SK-N-SH (cell line): ENCODE data around the gene TRA2B. TPM values are rescaled to one million over a fixed set of nuclear protein-coding genes. Genes with fewer than 3 reads are reported as not detected.

Source experiments
- CTCF ChIA-PET: fragments of 300-600, 350-600 bp; formaldehyde crosslinking; extraction: SDS; loops from one replicate; lab custom pipeline; 2021; lab: Yijun Ruan, JAX
- POLR2A ChIA-PET: fragments of 350-600 bp; sonication (Branson Sonifier 250); formaldehyde crosslinking; extraction: SDS; loops from one replicate; lab custom pipeline; 2020; ENCODE audit warnings: antibody characterized with exemption, inconsistent platforms; lab: Yijun Ruan, JAX
- DNase-seq: peaks from one replicate; pipeline ENCODE4 v3.0.0; 2012
- H2AFZ ChIP-seq: fragments of 200-600 bp; sonication (generic); 2 replicates; pipeline ENCODE4 v1.8.1; 2016; ENCODE audit warnings: antibody characterized with exemption, mild to moderate bottlenecking, low read depth
- H3F3A ChIP-seq: fragments of 200-600 bp; sonication (generic); replicated peaks from 2 replicates; pipeline ENCODE3; 2016; ENCODE audit warnings: antibody characterized with exemption, mild to moderate bottlenecking; ENCODE audit not compliant: insufficient read depth
- H3K27ac ChIP-seq, 2 experiments: fragments of 200-500 bp in 1 of 2; fragments of 200-600 bp in 1 of 2; sonication (Bioruptor generic) in 1 of 2; sonication (generic), shearing (Covaris generic) in 1 of 2; 2 replicates each; pipeline versions ENCODE4 v1.5.1 to v1.6.1; 2014 to 2016; ENCODE audit warnings: low read depth in 2 of 2, inconsistent platforms in 1 of 2, low read length in 1 of 2, mild to moderate bottlenecking in 1 of 2, mixed read lengths in 1 of 2
- H3K27me3 ChIP-seq: fragments of 200-600 bp; sonication (generic), shearing (Covaris generic); 2 replicates; pipeline ENCODE4 v1.6.1; 2016; ENCODE audit warnings: mixed run types; ENCODE audit not compliant: insufficient read depth
- H3K36me3 ChIP-seq, 2 experiments: fragments of 200-500 bp in 1 of 2; fragments of 200-600 bp in 1 of 2; sonication (Bioruptor generic) in 1 of 2; sonication (generic) in 1 of 2; replicated peaks in 1 of 2; 2 replicates each; pipeline versions ENCODE3 to v1.5.1; 2014 to 2016; ENCODE audit warnings: low read length in 1 of 2, mild to moderate bottlenecking in 1 of 2; ENCODE audit not compliant: insufficient read depth in 2 of 2, control insufficient read depth in 1 of 2
- H3K4me1 ChIP-seq, 2 experiments: fragments of 200-500 bp in 1 of 2; fragments of 200-600 bp in 1 of 2; sonication (Bioruptor generic) in 1 of 2; sonication (generic), shearing (Covaris generic) in 1 of 2; 2 replicates each; pipeline versions ENCODE4 v1.5.1 to v1.6.1; 2014 to 2016; ENCODE audit warnings: low read depth in 1 of 2, low read length in 1 of 2, mixed run types in 1 of 2; ENCODE audit not compliant: insufficient read depth in 2 of 2, control insufficient read depth in 1 of 2
- H3K4me2 ChIP-seq: fragments of 200-600 bp; sonication (generic), shearing (Covaris generic); 2 replicates; pipeline ENCODE4 v1.6.1; 2017; ENCODE audit warnings: mixed run types
- H3K4me3 ChIP-seq, 2 experiments: fragments of 200-500 bp in 1 of 2; fragments of 200-600 bp in 1 of 2; sonication (Bioruptor generic) in 1 of 2; sonication (generic), shearing (Covaris generic) in 1 of 2; 2 replicates each; pipeline versions ENCODE4 v1.5.1 to v1.8.1; 2014 to 2016; ENCODE audit warnings: low read depth in 2 of 2, inconsistent platforms in 1 of 2, low read length in 1 of 2, mild to moderate bottlenecking in 1 of 2, mixed read lengths in 1 of 2, moderate library complexity in 1 of 2
- H3K79me2 ChIP-seq: fragments of 200-600 bp; sonication (generic); 2 replicates; pipeline ENCODE4 v1.8.1; 2017; ENCODE audit warnings: mild to moderate bottlenecking; ENCODE audit not compliant: insufficient read depth
- H3K9ac ChIP-seq: fragments of 200-600 bp; sonication (generic); 2 replicates; pipeline ENCODE4 v1.6.1; 2017; ENCODE audit warnings: mixed run types
- H3K9me2 ChIP-seq: fragments of 200-600 bp; sonication (generic); 2 replicates; pipeline ENCODE4 v1.6.1; 2017; ENCODE audit warnings: mixed run types
- H3K9me3 ChIP-seq: fragments of 200-600 bp; sonication (generic); 2 replicates; pipeline ENCODE4 v1.6.1; 2017; ENCODE audit warnings: mixed run types, mild to moderate bottlenecking, moderate library complexity
- H4K20me1 ChIP-seq: fragments of 200-600 bp; sonication (generic); 2 replicates; pipeline ENCODE4 v1.6.1; 2017; ENCODE audit warnings: mild to moderate bottlenecking, mixed run types; ENCODE audit not compliant: insufficient read depth
- CHD2 ChIP-seq: fragments of 150-350 bp; IDR thresholded peaks from 2 replicates; pipeline ENCODE4 v1.6.1; 2018; ENCODE audit warnings: low read length; ENCODE audit not compliant: partially characterized antibody
- EZH2phosphoT487 ChIP-seq: fragments of 200-600 bp; sonication (generic); IDR thresholded peaks from 2 replicates; pipeline ENCODE4 v1.6.1; 2017; ENCODE audit warnings: low read depth, mixed run types, mild to moderate bottlenecking, antibody characterized with exemption, moderate library complexity, borderline replicate concordance
- FOSL2 ChIP-seq: IDR thresholded peaks from 2 replicates; pipeline ENCODE4 v1.4.0; 2012; ENCODE audit warnings: low read depth, mild to moderate bottlenecking, moderate library complexity, borderline replicate concordance
- MXI1 ChIP-seq: IDR thresholded peaks from 2 replicates; pipeline ENCODE4 v1.6.1; 2012; ENCODE audit warnings: mild to moderate bottlenecking, low read depth, low read length, improper control_type of control experiment
- NFIC ChIP-seq: IDR thresholded peaks from 2 replicates; pipeline ENCODE4 v1.4.0; 2012; ENCODE audit warnings: borderline replicate concordance
- TAF1 ChIP-seq: IDR thresholded peaks from 2 replicates; pipeline ENCODE4 v1.6.1; 2012; ENCODE audit warnings: low read depth, mild to moderate bottlenecking, low read length, moderate library complexity, borderline replicate concordance
- WGBS: methylation state at CpG from one replicate; pipeline ENCODE4 v1.1.6; 2017; ENCODE audit warnings: low lambda C conversion rate; 5-methylcytosine and 5-hydroxymethylcytosine counted together
- polyA plus RNA-seq, 3 experiments: library from polyadenylated mRNA; depleted of rRNA; stranded (reverse); fragments of >200 nt; gene quantifications; 2 replicates each; pipeline ENCODE4 v1.2.3, GENCODE V29; 2012
- TF ChIP-seq, protein P1 (sequence below): IDR thresholded peaks from 2 replicates; pipeline ENCODE4 v1.6.1; 2012; ENCODE audit warnings: mild to moderate bottlenecking, low read depth, low read length, moderate library complexity
- TF ChIP-seq, protein P2 (sequence below): IDR thresholded peaks from 2 replicates; pipeline ENCODE4 v1.4.0; 2012; ENCODE audit warnings: low read depth, borderline replicate concordance

Gene TRA2B
- polyA plus RNA-seq, 1 of the 3 experiments (the other 2 are of a cell fraction) = 212 TPM

DNA sequence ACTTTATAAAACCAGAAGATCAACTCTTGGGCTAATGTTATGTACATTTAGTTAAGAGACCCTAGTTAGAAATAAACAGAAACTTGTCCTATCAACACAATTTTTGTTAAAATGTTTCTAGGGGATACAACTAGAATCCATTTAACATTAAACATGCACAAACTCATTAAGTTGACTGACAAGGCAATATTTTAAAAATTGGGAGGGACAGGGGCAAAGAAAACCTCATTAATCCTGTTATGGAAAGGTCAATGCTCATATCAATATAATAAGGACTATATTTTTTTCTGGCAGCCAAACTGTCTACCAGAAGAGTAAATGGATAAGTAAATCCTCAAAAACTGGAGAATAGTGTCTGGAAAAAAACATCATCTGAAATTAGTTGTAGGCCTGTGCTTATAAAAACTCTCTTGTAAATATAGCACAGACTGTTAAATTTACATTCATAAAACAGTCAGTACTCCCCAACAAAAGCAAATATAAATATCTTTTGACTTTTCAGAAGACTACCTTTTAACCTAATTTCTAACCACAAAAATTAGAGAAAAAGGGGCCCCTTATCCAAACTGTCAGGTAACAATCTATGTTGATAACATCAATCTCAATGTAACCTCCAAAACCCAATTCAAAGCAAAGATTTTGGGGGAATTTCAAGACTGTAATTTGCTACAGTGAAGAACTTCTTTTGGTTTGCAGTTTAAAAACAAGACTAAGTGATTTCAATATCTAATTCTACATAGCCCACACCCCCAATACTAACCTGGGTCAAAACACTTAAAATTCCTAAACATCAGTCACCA, 4.2 kb downstream of the TRA2B start (continued):
- TF ChIP-seq, protein P1, sequence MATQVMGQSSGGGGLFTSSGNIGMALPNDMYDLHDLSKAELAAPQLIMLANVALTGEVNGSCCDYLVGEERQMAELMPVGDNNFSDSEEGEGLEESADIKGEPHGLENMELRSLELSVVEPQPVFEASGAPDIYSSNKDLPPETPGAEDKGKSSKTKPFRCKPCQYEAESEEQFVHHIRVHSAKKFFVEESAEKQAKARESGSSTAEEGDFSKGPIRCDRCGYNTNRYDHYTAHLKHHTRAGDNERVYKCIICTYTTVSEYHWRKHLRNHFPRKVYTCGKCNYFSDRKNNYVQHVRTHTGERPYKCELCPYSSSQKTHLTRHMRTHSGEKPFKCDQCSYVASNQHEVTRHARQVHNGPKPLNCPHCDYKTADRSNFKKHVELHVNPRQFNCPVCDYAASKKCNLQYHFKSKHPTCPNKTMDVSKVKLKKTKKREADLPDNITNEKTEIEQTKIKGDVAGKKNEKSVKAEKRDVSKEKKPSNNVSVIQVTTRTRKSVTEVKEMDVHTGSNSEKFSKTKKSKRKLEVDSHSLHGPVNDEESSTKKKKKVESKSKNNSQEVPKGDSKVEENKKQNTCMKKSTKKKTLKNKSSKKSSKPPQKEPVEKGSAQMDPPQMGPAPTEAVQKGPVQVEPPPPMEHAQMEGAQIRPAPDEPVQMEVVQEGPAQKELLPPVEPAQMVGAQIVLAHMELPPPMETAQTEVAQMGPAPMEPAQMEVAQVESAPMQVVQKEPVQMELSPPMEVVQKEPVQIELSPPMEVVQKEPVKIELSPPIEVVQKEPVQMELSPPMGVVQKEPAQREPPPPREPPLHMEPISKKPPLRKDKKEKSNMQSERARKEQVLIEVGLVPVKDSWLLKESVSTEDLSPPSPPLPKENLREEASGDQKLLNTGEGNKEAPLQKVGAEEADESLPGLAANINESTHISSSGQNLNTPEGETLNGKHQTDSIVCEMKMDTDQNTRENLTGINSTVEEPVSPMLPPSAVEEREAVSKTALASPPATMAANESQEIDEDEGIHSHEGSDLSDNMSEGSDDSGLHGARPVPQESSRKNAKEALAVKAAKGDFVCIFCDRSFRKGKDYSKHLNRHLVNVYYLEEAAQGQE = no peak
- TF ChIP-seq, protein P2, sequence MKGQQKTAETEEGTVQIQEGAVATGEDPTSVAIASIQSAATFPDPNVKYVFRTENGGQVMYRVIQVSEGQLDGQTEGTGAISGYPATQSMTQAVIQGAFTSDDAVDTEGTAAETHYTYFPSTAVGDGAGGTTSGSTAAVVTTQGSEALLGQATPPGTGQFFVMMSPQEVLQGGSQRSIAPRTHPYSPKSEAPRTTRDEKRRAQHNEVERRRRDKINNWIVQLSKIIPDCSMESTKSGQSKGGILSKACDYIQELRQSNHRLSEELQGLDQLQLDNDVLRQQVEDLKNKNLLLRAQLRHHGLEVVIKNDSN = no peak
- no peak for TF ChIP-seq CHD2

DNA sequence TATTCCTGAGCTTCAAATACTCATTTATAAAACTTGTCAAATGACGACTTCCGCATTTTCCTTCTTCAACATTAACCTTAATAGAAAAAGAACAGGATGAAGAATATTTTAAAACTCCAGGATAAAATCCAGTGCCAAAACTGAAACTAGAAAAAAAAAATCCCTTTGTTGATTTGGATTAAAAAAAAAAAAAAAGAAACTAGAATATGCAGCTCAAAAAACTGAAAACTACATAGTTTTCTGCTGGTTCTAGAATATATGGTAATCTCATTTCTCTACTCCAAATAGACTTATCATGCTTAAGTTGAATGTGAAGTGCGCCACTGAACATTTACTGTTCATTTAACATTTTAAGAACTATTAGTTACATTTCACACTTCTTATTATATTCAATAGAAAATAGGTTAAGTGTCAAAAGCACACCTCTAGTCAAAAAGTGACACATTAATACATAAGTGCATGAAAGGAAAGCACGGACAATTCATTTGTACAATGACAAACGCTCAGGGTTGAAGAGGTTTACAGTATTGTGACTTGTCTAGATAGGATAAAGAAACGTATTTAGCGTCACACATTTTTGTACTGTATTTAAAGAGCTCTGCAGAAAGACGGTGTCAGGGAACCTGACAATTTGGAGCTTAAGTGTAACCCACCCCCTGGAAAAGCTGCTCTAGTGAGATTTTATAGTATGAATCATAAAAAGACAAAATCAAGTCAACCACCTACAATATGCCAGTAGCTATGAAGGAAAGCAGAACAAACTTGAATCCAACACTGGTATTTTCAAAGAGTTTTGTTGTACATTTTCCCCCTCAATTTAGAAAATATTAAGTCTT, 5.8 kb downstream of the TRA2B start:
- Histone ChIP-seq H3K79me2 (peaks cover 100% of the 10 kb centered on the region), H3K4me3 (peak overlapping the region; percentile 14 to 21; a peak in 2 of 4 replicates)
- no peak for TF ChIP-seq TAF1
- no peak for TF ChIP-seq MXI1
- TF ChIP-seq FOSL2 = no peak
- TF ChIP-seq EZH2phosphoT487 = no peak
- no peak for TF ChIP-seq NFIC
- TF ChIP-seq, all 33 proteins: peak for 0
- ChIA-PET CTCF (interaction anchor here (1.2 to 3.2 kb wide), 3 partner anchors 11 to 17 kb away, joined by 3 to 15 read pairs (median 6); no protein-coding TSS in a partner anchor), POLR2A (interaction anchor here (0.8 kb wide), 1 partner anchor 851 kb away, joined by 3 read pairs; the partner anchor contains the start of gene EIF4A2)
- H3K36me3 ChIP-seq = peaks cover 28 to 55% of the 10 kb centered on the region in 2 experiments
- no peak overlapping the region for H3K9ac ChIP-seq
- peaks cover 22% of the 10 kb centered on the region for H3F3A ChIP-seq
- H3K27me3 ChIP-seq = no peaks in the 10 kb centered on the region
- no peaks in the 10 kb centered on the region for H3K9me2 ChIP-seq
- H3K4me1 ChIP-seq = peaks cover 50 to 52% of the 10 kb centered on the region in 2 experiments
- no peak for DNase-seq
- no peaks in the 10 kb centered on the region for H3K9me3 ChIP-seq
- no peak overlapping the region for H2AFZ ChIP-seq
- H3K27ac ChIP-seq = peak overlapping the region in 1 of 2 experiments; percentile 4; a peak in 2 of 4 replicates
- H4K20me1 ChIP-seq = peaks cover 100% of the 10 kb centered on the region
- peak overlapping the region; percentile 74 for H3K4me2 ChIP-seq
- 39% methylated on average over 8 of the region's 8 CpGs for WGBS
